H9 (cell line): Measurements from ENCODE around the gene SORCS2. TPM values are rescaled to one million over a fixed set of nuclear protein-coding genes. Genes with fewer than 3 reads are reported as not detected.

Experiments
- DNase-seq: peaks from one replicate; pipeline ENCODE4 v3.0.0-alpha.2; 2017
- H2AFZ ChIP-seq: one replicate; pipeline ENCODE4 v1.6.1; 2013; ENCODE audit warnings: mild to moderate bottlenecking, low read length, control low read depth, moderate library complexity
- H2AK5ac ChIP-seq: 2 replicates; pipeline ENCODE4 v1.6.1; 2013; ENCODE audit warnings: low read length, control low read depth, mixed read lengths; ENCODE audit not compliant: insufficient read length
- H2BK120ac ChIP-seq: one replicate; pipeline ENCODE4 v1.6.1; 2013; ENCODE audit warnings: low read depth, mild to moderate bottlenecking, low read length, control low read depth, inconsistent platforms; ENCODE audit not compliant: poor library complexity, severe bottlenecking
- H2BK12ac ChIP-seq: 2 replicates; pipeline ENCODE4 v1.6.1; 2013; ENCODE audit warnings: low read length, control low read depth, mixed read lengths, low read depth; ENCODE audit not compliant: insufficient read length
- H2BK15ac ChIP-seq: 2 replicates; pipeline ENCODE4 v1.6.1; 2013; ENCODE audit warnings: low read depth, low read length, control low read depth
- H2BK20ac ChIP-seq: one replicate; pipeline ENCODE4 v1.6.1; 2013; ENCODE audit warnings: low read depth, mild to moderate bottlenecking, low read length, control low read depth, inconsistent platforms; ENCODE audit not compliant: poor library complexity, severe bottlenecking
- H2BK5ac ChIP-seq: 2 replicates; pipeline ENCODE4 v1.6.1; 2013; ENCODE audit warnings: low read length, control low read depth, mixed read lengths; ENCODE audit not compliant: insufficient read length
- H3K14ac ChIP-seq: 2 replicates; pipeline ENCODE4 v1.6.1; 2013; ENCODE audit warnings: low read length, control low read depth; ENCODE audit not compliant: insufficient read depth
- H3K18ac ChIP-seq: 2 replicates; pipeline ENCODE4 v1.6.1; 2013; ENCODE audit warnings: low read depth, mild to moderate bottlenecking, mixed read lengths, low read length, control low read depth; ENCODE audit not compliant: insufficient read length
- H3K23ac ChIP-seq: 2 replicates; pipeline ENCODE4 v1.6.1; 2013; ENCODE audit warnings: low read length, control low read depth, mixed read lengths, low read depth; ENCODE audit not compliant: insufficient read length
- H3K23me2 ChIP-seq: 2 replicates; pipeline ENCODE4 v1.6.1; 2013; ENCODE audit warnings: low read depth, mild to moderate bottlenecking, mixed read lengths, low read length, control low read depth; ENCODE audit not compliant: insufficient read length, poor library complexity, severe bottlenecking
- H3K27ac ChIP-seq: 2 replicates; pipeline ENCODE4 v1.5.1; 2013; ENCODE audit warnings: low read length, control low read depth, mixed read lengths, low read depth; ENCODE audit not compliant: insufficient read length
- H3K27me3 ChIP-seq: 2 replicates; pipeline ENCODE4 v1.6.1; 2013; ENCODE audit warnings: low read length, control low read depth, inconsistent platforms; ENCODE audit not compliant: insufficient read depth
- H3K4ac ChIP-seq: 2 replicates; pipeline ENCODE4 v1.6.1; 2013; ENCODE audit warnings: low read depth, mild to moderate bottlenecking, control low read depth, inconsistent platforms, low read length, moderate library complexity
- H3K4me1 ChIP-seq: 2 replicates; pipeline ENCODE4 v1.6.1; 2013; ENCODE audit warnings: low read length, control low read depth, inconsistent platforms; ENCODE audit not compliant: insufficient read depth
- H3K4me2 ChIP-seq: 2 replicates; pipeline ENCODE4 v1.6.1; 2013; ENCODE audit warnings: low read length, control low read depth, mixed read lengths; ENCODE audit not compliant: insufficient read length, insufficient read depth
- H3K56ac ChIP-seq: 2 replicates; pipeline ENCODE4 v1.6.1; 2013; ENCODE audit warnings: low read depth, mild to moderate bottlenecking, mixed read lengths, low read length, control low read depth; ENCODE audit not compliant: insufficient read length
- H3K79me1 ChIP-seq: 2 replicates; pipeline ENCODE4 v1.6.1; 2013; ENCODE audit warnings: low read depth, mild to moderate bottlenecking, moderate library complexity, low read length, control low read depth, inconsistent platforms; ENCODE audit not compliant: insufficient read depth, poor library complexity, severe bottlenecking
- H3K79me2 ChIP-seq: 2 replicates; pipeline ENCODE4 v1.6.1; 2013; ENCODE audit warnings: low read length, control low read depth, inconsistent platforms; ENCODE audit not compliant: insufficient read depth
- H3K9ac ChIP-seq: 2 replicates; pipeline ENCODE4 v1.6.1; 2013; ENCODE audit warnings: low read length, control low read depth, mixed read lengths; ENCODE audit not compliant: insufficient read length; ENCODE audit errors: extremely low read depth
- H3K9me3 ChIP-seq: one replicate; pipeline ENCODE4 v1.6.1; 2013; ENCODE audit warnings: low read depth, low read length, inconsistent platforms; ENCODE audit not compliant: control insufficient read depth
- H3T11ph ChIP-seq: one replicate; pipeline ENCODE4 v1.6.1; 2013; ENCODE audit warnings: mild to moderate bottlenecking, low read length, control low read depth, inconsistent platforms
- H4K20me1 ChIP-seq: one replicate; pipeline ENCODE4 v1.6.1; 2013; ENCODE audit not compliant: control insufficient read depth, insufficient read length, insufficient read depth
- H4K5ac ChIP-seq: 2 replicates; pipeline ENCODE4 v1.6.1; 2013; ENCODE audit warnings: low read depth, mild to moderate bottlenecking, mixed read lengths, low read length, control low read depth; ENCODE audit not compliant: insufficient read length
- H4K8ac ChIP-seq: replicated peaks from 2 replicates; pipeline ENCODE4 v1.6.1; 2013; ENCODE audit warnings: low read length, control low read depth, mixed read lengths, low read depth; ENCODE audit not compliant: insufficient read length
- H4K91ac ChIP-seq: 2 replicates; pipeline ENCODE4 v1.6.1; 2013; ENCODE audit warnings: low read depth, mild to moderate bottlenecking, moderate library complexity, mixed read lengths, low read length, control low read depth; ENCODE audit not compliant: insufficient read length
- H3K27ac Mint-ChIP-seq, 3 experiments: 2 replicates in 2 of 3; 3 replicates in 1 of 3; pipeline ENCODE4 v1.8.0; 2020 to 2021; ENCODE audit warnings: mixed read lengths in 3 of 3, mild to moderate bottlenecking in 1 of 3, moderate library complexity in 1 of 3
- H3K27me3 Mint-ChIP-seq: 2 replicates; pipeline ENCODE4 v1.8.0; 2021; ENCODE audit warnings: low read depth, mild to moderate bottlenecking, moderate library complexity, mixed read lengths
- H3K36me3 Mint-ChIP-seq, 3 experiments: 2 replicates in 2 of 3; 3 replicates in 1 of 3; pipeline ENCODE4 v1.8.0; 2020 to 2021; ENCODE audit warnings: low read depth in 3 of 3, mixed read lengths in 3 of 3; ENCODE audit not compliant: insufficient read depth in 1 of 3
- H3K4me1 Mint-ChIP-seq, 2 experiments: 2 replicates each; pipeline ENCODE4 v1.8.0; 2020; ENCODE audit warnings: mixed read lengths in 2 of 2
- H3K4me3 Mint-ChIP-seq, 2 experiments: 2 replicates in 1 of 2; 3 replicates in 1 of 2; pipeline ENCODE4 v1.8.0; 2020 to 2021; ENCODE audit warnings: mild to moderate bottlenecking in 2 of 2, mixed read lengths in 2 of 2, moderate library complexity in 1 of 2
- H3K9me3 Mint-ChIP-seq, 2 experiments: 2 replicates in 1 of 2; 3 replicates in 1 of 2; pipeline ENCODE4 v1.8.0; 2020; ENCODE audit warnings: mild to moderate bottlenecking in 2 of 2, mixed read lengths in 2 of 2, moderate library complexity in 1 of 2
- CTCF ChIP-seq: fragments of 200-600 bp; sonication (generic); conservative IDR thresholded peaks from 3 replicates; pipeline ENCODE4 v1.8.0; 2021; ENCODE audit warnings: antibody characterized with exemption, mild to moderate bottlenecking
- WGBS: extraction: QIAGEN DNeasy Blood & Tissue Kit; methylation state at CpG from one replicate; pipeline ENCODE4 v1.1.7; 2013; ENCODE audit warnings: missing lambda C conversion rate, low lambda C conversion rate, mixed read lengths; ENCODE audit not compliant: insufficient read length; ENCODE audit errors: extremely low coverage; 5-methylcytosine and 5-hydroxymethylcytosine counted together
- total RNA-seq: library from RNA; stranded (reverse); gene quantifications from 2 replicates; pipeline ENCODE4 v1.2.1, GENCODE V29; 2021

Gene SORCS2
- total RNA-seq, 1 experiment from 2014 or later = 0.57 TPM

GRCh38 chr4:7717946-7718490 is 525.7 kb downstream of the SORCS2 start:
- no CpG with 5 or more reads among the region's 24 CpGs for WGBS
- Histone ChIP-seq H3K14ac (no peak overlapping the region; the same call in 1 of the 2 replicates), H4K91ac (no peak overlapping the region), H3K9me3 (no peaks in the 10 kb centered on the region), H3K27ac (no peak overlapping the region), H3K9ac (no peak overlapping the region), H3K27me3 (0 out of 2 replicates have a peak, but pooled peaks cover 3% of the 10 kb centered on the region), H2AFZ (no peak overlapping the region), H2BK15ac (no peak overlapping the region), H3K23ac (no peak overlapping the region), H3K4me2 (no peak overlapping the region), H3K79me1 (no peaks in the 10 kb centered on the region), H3K23me2 (no peaks in the 10 kb centered on the region), H3K79me2 (no peaks in the 10 kb centered on the region), H4K20me1 (no peaks in the 10 kb centered on the region), H3K18ac (no peak overlapping the region), H2AK5ac (no peak overlapping the region), H3K4ac (no peak overlapping the region), H2BK12ac (no peak overlapping the region), H3K4me1 (no peaks in the 10 kb centered on the region), H2BK5ac (no peak overlapping the region), H2BK20ac (no peak overlapping the region), H2BK120ac (no peak overlapping the region), H4K5ac (no peak overlapping the region), H3T11ph (no peak overlapping the region), H3K56ac (no peak overlapping the region), H4K8ac (no peak overlapping the region)
- TF ChIP-seq CTCF = no peak; the same call in 2 of the 3 replicates
- Mint-ChIP-seq H3K9me3 (no peaks in the 10 kb centered on the region; a peak in 2 of 5 replicates), H3K36me3 (no peaks in the 10 kb centered on the region; a peak in 1 of 7 replicates), H3K4me3 (no peak overlapping the region), H3K4me1 (peaks cover 20 to 23% of the 10 kb centered on the region in 2 experiments), H3K27me3 (peaks cover 59% of the 10 kb centered on the region), H3K27ac (no peak overlapping the region; a peak in 1 of 7 replicates)
- DNase-seq = no peak
